Measurements from ENCODE around the gene TSPOAP1. TPM values are rescaled to one million over a fixed set of nuclear protein-coding genes. Genes with fewer than 3 reads are reported as not detected.
A peak's percentile ranks its signal among the peaks of the same experiment; 100 is the strongest.

The TSPOAP1 gene
- total RNA-seq, 1 donor from 2014 or later: 39.7 TPM

DNA sequence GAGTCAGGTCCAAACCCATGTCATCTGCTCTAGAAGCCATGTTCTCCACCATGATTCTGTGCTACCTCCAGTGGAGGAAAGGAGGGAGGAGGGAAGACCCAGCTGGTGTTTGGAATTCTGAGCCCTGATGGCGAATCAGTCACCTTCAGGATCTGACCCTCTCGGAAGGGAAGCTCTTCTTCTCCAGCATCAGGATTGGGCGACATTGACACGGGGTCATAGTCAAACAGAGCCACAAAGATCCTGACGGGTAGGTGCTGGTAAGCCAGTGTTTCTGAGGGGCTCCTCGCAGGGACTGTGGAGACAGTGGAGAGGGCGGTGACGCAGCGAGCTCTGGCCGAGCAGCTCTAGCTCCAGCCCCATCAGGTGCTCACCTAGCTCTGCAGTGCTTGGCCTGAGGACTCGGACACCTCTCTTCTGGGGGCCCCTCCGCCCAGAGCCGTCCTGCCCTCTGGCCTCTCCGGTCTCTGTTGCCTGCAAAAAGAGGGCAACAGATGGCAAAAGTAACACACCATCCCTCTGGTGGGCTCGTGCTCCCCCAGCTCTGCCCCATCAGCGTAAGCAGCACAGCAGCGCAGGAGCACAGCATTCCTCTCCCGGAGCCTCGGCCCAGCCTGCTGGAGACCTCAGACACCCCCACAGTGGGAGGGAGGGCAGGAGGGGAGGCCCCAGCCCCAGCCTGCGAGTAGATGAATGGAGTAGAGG lies 21.0 kb downstream of the TSPOAP1 start:
- Mint-ChIP-seq H3K36me3 (ENCODE audit: unreplicated experiment) (peaks cover 4% of the 10 kb centered on the region), H3K9me3 (ENCODE audit: unreplicated experiment) (no peaks in the 10 kb centered on the region), H3K4me1 (ENCODE audit: low read depth, unreplicated experiment) (peaks cover 7% of the 10 kb centered on the region), H3K4me3 (ENCODE audit: unreplicated experiment) (no peak overlapping the region), H3K27ac (ENCODE audit: unreplicated experiment) (no peak overlapping the region), H3K27me3 (ENCODE audit: unreplicated experiment) (peaks cover 3% of the 10 kb centered on the region)
- TF ChIP-seq, protein P1, sequence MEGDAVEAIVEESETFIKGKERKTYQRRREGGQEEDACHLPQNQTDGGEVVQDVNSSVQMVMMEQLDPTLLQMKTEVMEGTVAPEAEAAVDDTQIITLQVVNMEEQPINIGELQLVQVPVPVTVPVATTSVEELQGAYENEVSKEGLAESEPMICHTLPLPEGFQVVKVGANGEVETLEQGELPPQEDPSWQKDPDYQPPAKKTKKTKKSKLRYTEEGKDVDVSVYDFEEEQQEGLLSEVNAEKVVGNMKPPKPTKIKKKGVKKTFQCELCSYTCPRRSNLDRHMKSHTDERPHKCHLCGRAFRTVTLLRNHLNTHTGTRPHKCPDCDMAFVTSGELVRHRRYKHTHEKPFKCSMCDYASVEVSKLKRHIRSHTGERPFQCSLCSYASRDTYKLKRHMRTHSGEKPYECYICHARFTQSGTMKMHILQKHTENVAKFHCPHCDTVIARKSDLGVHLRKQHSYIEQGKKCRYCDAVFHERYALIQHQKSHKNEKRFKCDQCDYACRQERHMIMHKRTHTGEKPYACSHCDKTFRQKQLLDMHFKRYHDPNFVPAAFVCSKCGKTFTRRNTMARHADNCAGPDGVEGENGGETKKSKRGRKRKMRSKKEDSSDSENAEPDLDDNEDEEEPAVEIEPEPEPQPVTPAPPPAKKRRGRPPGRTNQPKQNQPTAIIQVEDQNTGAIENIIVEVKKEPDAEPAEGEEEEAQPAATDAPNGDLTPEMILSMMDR (IDR thresholded peaks at IDR 0.05; ENCODE audit: partially characterized antibody, unreplicated experiment): no peak
- peak; percentile 17 for DNase-seq

DNA sequence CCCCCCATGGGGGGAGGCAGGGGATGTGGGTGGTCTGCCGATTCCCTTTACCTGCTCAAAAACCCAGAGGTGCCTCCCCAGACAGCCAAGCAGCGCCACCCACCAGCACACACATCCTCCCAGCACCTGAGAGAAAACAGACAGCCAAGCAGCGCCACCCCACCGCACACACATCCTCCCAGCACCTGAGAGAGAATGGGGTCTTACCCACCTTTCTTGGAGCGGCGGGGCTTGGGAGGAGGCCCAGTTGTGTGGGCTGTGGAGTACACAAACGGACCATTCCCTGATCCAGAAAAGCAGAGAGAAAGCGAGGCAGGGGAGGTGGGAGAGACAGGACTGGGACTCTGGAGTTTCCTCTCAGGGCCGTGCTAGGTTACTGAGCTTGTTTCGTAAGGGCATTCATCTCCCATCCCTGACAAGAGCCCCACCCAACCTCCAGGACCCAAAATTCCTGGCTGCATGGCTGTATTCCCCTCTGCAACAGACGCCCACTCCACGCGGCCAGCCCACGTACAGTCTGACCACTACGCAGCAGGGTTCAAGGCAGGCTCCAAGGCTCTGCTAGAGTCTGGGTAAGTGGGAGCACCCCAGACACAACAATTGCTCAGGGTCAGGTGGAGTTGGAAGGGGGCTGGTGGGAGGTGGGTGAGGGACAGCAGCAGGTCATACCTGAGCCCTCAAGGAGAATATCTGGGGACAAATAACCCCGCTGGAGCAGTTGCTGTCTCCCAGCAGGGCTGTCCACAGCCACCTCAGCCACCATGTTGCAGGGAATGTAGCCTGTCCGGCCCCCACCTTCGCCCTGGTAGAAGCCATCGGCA lies 22.3 kb downstream of the TSPOAP1 start:
- Mint-ChIP-seq H3K4me3 (ENCODE audit: unreplicated experiment) (no peak overlapping the region), H3K4me1 (ENCODE audit: low read depth, unreplicated experiment) (peaks cover 7% of the 10 kb centered on the region), H3K27me3 (ENCODE audit: unreplicated experiment) (no peaks in the 10 kb centered on the region), H3K9me3 (ENCODE audit: unreplicated experiment) (no peaks in the 10 kb centered on the region), H3K36me3 (ENCODE audit: unreplicated experiment) (peaks cover 4% of the 10 kb centered on the region), H3K27ac (ENCODE audit: unreplicated experiment) (no peak overlapping the region)
- peak; percentile 11 for DNase-seq
- TF ChIP-seq, protein P1 (IDR thresholded peaks at IDR 0.05; ENCODE audit: partially characterized antibody, unreplicated experiment): no peak

DNA sequence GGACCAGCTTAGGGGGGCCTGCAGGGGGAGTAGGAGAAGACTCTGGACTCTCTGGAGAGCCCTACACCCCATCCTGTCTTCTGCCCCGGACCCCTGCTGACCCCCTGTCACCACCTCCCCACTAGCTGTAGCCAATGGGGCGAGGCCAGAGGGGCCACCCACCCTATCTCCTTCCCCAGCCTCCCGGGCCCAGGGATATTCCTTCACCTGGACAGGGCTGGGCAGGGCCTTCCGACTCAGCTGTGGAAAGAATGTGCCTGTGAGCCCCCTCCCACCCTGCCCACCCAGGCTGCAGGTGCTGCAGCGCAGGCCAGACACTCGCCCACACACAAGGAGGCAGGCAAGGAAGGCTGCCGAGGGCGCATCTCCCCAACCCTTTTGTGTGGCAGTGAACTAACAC lies 23.0 kb downstream of the TSPOAP1 start:
- peaks cover 7% of the 10 kb centered on the region for H3K4me1 Mint-ChIP-seq (ENCODE audit: low read depth, unreplicated experiment)
- no peaks in the 10 kb centered on the region for H3K27me3 Mint-ChIP-seq (ENCODE audit: unreplicated experiment)
- H3K36me3 Mint-ChIP-seq (ENCODE audit: unreplicated experiment): peaks cover 4% of the 10 kb centered on the region
- no peak overlapping the region for H3K27ac Mint-ChIP-seq (ENCODE audit: unreplicated experiment)
- H3K9me3 Mint-ChIP-seq (ENCODE audit: unreplicated experiment): no peaks in the 10 kb centered on the region
- TF ChIP-seq, protein P1 (IDR thresholded peaks at IDR 0.05; ENCODE audit: partially characterized antibody, unreplicated experiment): no peak
- H3K4me3 Mint-ChIP-seq (ENCODE audit: unreplicated experiment): no peak overlapping the region
- DNase-seq: no peak

DNA sequence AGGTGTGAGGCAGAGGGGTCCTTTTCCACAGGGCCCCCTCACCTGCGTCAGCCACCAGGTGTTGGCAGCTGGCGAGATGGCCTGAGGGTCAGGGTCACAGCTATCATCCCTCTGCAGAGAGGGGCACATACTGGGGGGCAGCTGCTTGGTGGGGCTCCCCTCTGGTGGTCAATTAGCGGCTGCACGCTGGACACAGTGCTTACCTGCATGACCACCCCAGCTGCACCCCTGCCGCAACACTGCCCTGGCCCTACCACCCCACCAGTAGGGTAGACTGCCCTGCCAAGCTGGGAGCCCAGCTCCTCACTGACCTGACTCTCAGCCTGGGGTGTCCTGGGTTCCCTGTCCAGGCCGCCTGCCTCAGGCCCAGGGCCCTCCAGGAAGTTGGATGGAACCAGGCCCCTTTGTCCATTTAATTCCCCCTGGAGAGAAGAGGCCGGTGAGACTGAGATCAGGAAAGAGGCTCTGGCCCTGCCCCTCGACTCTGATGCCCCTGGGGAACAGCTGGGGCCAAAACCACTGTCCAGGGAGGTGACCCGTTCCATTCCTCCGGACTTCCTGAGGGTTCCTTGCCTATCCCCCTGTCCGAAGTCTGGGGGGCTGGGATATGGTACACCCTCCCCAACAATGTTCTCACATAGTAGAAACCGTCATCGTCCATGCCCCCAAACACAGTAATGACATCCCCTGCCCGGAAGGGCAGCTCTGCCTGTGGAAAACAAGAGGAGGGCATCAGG lies 23.7 kb downstream of the TSPOAP1 start:
- TF ChIP-seq, protein P1 (IDR thresholded peaks at IDR 0.05; ENCODE audit: partially characterized antibody, unreplicated experiment): no peak
- Mint-ChIP-seq H3K4me1 (ENCODE audit: low read depth, unreplicated experiment) (peaks cover 7% of the 10 kb centered on the region), H3K27me3 (ENCODE audit: unreplicated experiment) (no peaks in the 10 kb centered on the region), H3K36me3 (ENCODE audit: unreplicated experiment) (peaks cover 4% of the 10 kb centered on the region), H3K4me3 (ENCODE audit: unreplicated experiment) (no peak overlapping the region), H3K9me3 (ENCODE audit: unreplicated experiment) (no peaks in the 10 kb centered on the region), H3K27ac (ENCODE audit: unreplicated experiment) (no peak overlapping the region)
- DNase-seq: no peak

Data from glutamatergic neuron (in vitro differentiated cells).